Mesenchymal stem cell (in vitro differentiated cells and primary cell): ENCODE measurements around the gene ARMC3.
A peak's percentile ranks its signal among the peaks of the same experiment; 100 is the strongest.

ENCODE experiments used
- DNase-seq: peaks from one replicate; pipeline ENCODE4 v3.0.0-alpha.2; 2013
- H2AFZ ChIP-seq: one replicate; pipeline ENCODE4 v1.6.1; 2013; ENCODE audit warnings: low read depth, mild to moderate bottlenecking, control low read depth, inconsistent platforms, low read length, moderate library complexity
- H2AK5ac ChIP-seq: 2 replicates; pipeline ENCODE4 v1.6.1; 2013; ENCODE audit warnings: low read length, moderate library complexity, mild to moderate bottlenecking, inconsistent platforms; ENCODE audit not compliant: severe bottlenecking
- H2BK120ac ChIP-seq: one replicate; pipeline ENCODE4 v1.6.1; 2013; ENCODE audit warnings: low read depth, mild to moderate bottlenecking, inconsistent platforms, low read length, moderate library complexity
- H2BK12ac ChIP-seq, 2 experiments: one replicate each; pipeline ENCODE4 v1.6.1; 2013; ENCODE audit warnings: inconsistent platforms in 2 of 2, low read length in 2 of 2, mild to moderate bottlenecking in 2 of 2, moderate library complexity in 2 of 2, control low read depth in 1 of 2
- H2BK15ac ChIP-seq: one replicate; pipeline ENCODE4 v1.6.1; 2013; ENCODE audit warnings: mild to moderate bottlenecking, low read depth, inconsistent platforms; ENCODE audit not compliant: poor library complexity, severe bottlenecking
- H2BK5ac ChIP-seq: 2 replicates; pipeline ENCODE4 v1.6.1; 2013; ENCODE audit warnings: low read depth, mild to moderate bottlenecking, low read length, control low read depth, inconsistent platforms; ENCODE audit not compliant: poor library complexity, severe bottlenecking
- H3K14ac ChIP-seq, 2 experiments: one replicate each; pipeline ENCODE4 v1.6.1; 2013; ENCODE audit warnings: inconsistent platforms in 2 of 2, low read length in 2 of 2, control low read depth in 1 of 2, mild to moderate bottlenecking in 1 of 2, moderate library complexity in 1 of 2
- H3K18ac ChIP-seq, 2 experiments: one replicate each; pipeline ENCODE4 v1.6.1; 2013; ENCODE audit warnings: inconsistent platforms in 2 of 2, low read length in 2 of 2, control low read depth in 1 of 2, low read depth in 1 of 2, mild to moderate bottlenecking in 1 of 2
- H3K23ac ChIP-seq, 2 experiments: one replicate each; pipeline ENCODE4 v1.6.1; 2013; ENCODE audit warnings: inconsistent platforms in 2 of 2, low read length in 2 of 2, mild to moderate bottlenecking in 2 of 2, moderate library complexity in 2 of 2, control low read depth in 1 of 2
- H3K27ac ChIP-seq: 2 replicates; pipeline ENCODE4 v1.5.1; 2013; ENCODE audit warnings: mild to moderate bottlenecking, moderate library complexity, low read length, control low read depth, inconsistent platforms; ENCODE audit not compliant: poor library complexity, severe bottlenecking
- H3K27me3 ChIP-seq, 2 experiments: 2 replicates each; pipeline versions ENCODE4 v1.6.1 to v1.7.0; 2013; ENCODE audit warnings: low read length in 2 of 2, mild to moderate bottlenecking in 2 of 2, moderate library complexity in 2 of 2, control low read depth in 1 of 2, inconsistent platforms in 1 of 2; ENCODE audit not compliant: control insufficient read depth in 1 of 2, insufficient read depth in 1 of 2
- H3K36me3 ChIP-seq, 2 experiments: 2 replicates each; pipeline versions ENCODE4 v1.6.1 to v1.7.0; 2013; ENCODE audit warnings: low read length in 2 of 2, control low read depth in 1 of 2, inconsistent platforms in 1 of 2, low read depth in 1 of 2, mild to moderate bottlenecking in 1 of 2; ENCODE audit not compliant: insufficient read depth in 2 of 2, control insufficient read depth in 1 of 2
- H3K4ac ChIP-seq, 2 experiments: one replicate each; pipeline ENCODE4 v1.6.1; 2013; ENCODE audit warnings: inconsistent platforms in 2 of 2, low read length in 2 of 2, mild to moderate bottlenecking in 2 of 2, moderate library complexity in 2 of 2, control low read depth in 1 of 2, low read depth in 1 of 2
- H3K4me1 ChIP-seq: 2 replicates; pipeline ENCODE4 v1.6.1; 2013; ENCODE audit warnings: low read depth, low read length, control low read depth; ENCODE audit not compliant: control insufficient read depth, insufficient read depth
- H3K4me2 ChIP-seq: 2 replicates; pipeline ENCODE4 v1.6.1; 2013; ENCODE audit warnings: low read length, mild to moderate bottlenecking, inconsistent platforms; ENCODE audit not compliant: poor library complexity, severe bottlenecking
- H3K4me3 ChIP-seq, 2 experiments: 2 replicates each; pipeline versions ENCODE4 v1.5.1 to v1.7.0; 2013; ENCODE audit warnings: low read length in 2 of 2, mild to moderate bottlenecking in 2 of 2, control low read depth in 1 of 2, low read depth in 1 of 2; ENCODE audit not compliant: insufficient read depth in 1 of 2
- H3K79me1 ChIP-seq: replicated peaks from 2 replicates; pipeline ENCODE4 v1.6.1; 2013; ENCODE audit warnings: mild to moderate bottlenecking, control low read depth, low read length, inconsistent platforms; ENCODE audit not compliant: poor library complexity, severe bottlenecking
- H3K9ac ChIP-seq: 2 replicates; pipeline ENCODE4 v1.7.0; 2013; ENCODE audit warnings: mild to moderate bottlenecking, low read length, moderate library complexity
- H3K9me3 ChIP-seq: 2 replicates; pipeline ENCODE4 v1.7.0; 2013; ENCODE audit warnings: mild to moderate bottlenecking, low read length; ENCODE audit not compliant: control insufficient read depth
- H4K8ac ChIP-seq: one replicate; pipeline ENCODE4 v1.6.1; 2013; ENCODE audit warnings: inconsistent platforms, mild to moderate bottlenecking, low read length, moderate library complexity
- H4K91ac ChIP-seq: one replicate; pipeline ENCODE4 v1.6.1; 2013; ENCODE audit warnings: mild to moderate bottlenecking, low read length, inconsistent platforms
- WGBS: methylation state at CpG from one replicate; pipeline ENCODE4 v1.1.7; 2013; ENCODE audit warnings: mixed read lengths; 5-methylcytosine and 5-hydroxymethylcytosine counted together

ARMC3 gene

GRCh38 chr10:22988581-22989360 lies 60.9 kb downstream of the ARMC3 start:
- Histone ChIP-seq H3K9me3 (no peaks in the 10 kb centered on the region), H2BK15ac (no peak overlapping the region), H2BK12ac (no peak overlapping the region), H2BK120ac (no peak overlapping the region), H3K18ac (no peak overlapping the region), H4K91ac (no peak overlapping the region), H3K36me3 (no peaks in the 10 kb centered on the region), H3K23ac (no peak overlapping the region), H3K4me1 (no peaks in the 10 kb centered on the region), H3K4me2 (no peak overlapping the region), H3K4me3 (no peak overlapping the region), H4K8ac (no peak overlapping the region), H3K9ac (no peak overlapping the region), H2BK5ac (no peak overlapping the region), H3K27ac (no peak overlapping the region), H2AFZ (no peak overlapping the region), H2AK5ac (no peak overlapping the region), H3K27me3 (peaks cover 6 to 22% of the 10 kb centered on the region in 2 experiments), H3K14ac (no peak overlapping the region), H3K79me1 (no peaks in the 10 kb centered on the region), H3K4ac (no peak overlapping the region)
- 1% methylated on average over 6 of the region's 12 CpGs for WGBS
- DNase-seq: peak; percentile 65

- Histone ChIP-seq H2AFZ (no peak overlapping the region), H2AK5ac (no peak overlapping the region), H3K4me2 (no peak overlapping the region), H3K36me3 (no peaks in the 10 kb centered on the region), H2BK120ac (no peak overlapping the region), H3K23ac (no peak overlapping the region), H3K9me3 (no peaks in the 10 kb centered on the region), H3K4ac (no peak overlapping the region), H3K18ac (peak overlapping the region in 1 of 2 experiments; percentile 24), H2BK15ac (no peak overlapping the region), H4K91ac (no peak overlapping the region), H3K79me1 (no peaks in the 10 kb centered on the region), H3K4me3 (no peak overlapping the region), H3K4me1 (no peaks in the 10 kb centered on the region), H3K9ac (no peak overlapping the region), H2BK12ac (no peak overlapping the region), H4K8ac (no peak overlapping the region), H3K14ac (no peak overlapping the region), H3K27me3 (peaks cover 6 to 22% of the 10 kb centered on the region in 2 experiments), H3K27ac (no peak overlapping the region), H2BK5ac (no peak overlapping the region)
- DNase-seq: no peak
- 99% methylated on average over 4 of the region's 4 CpGs for WGBS
Observed at GRCh38 chr10:22990443-22990842, 62.6 kb downstream of the ARMC3 start.

- Histone ChIP-seq H2AFZ (no peak overlapping the region), H3K23ac (no peak overlapping the region), H3K36me3 (no peaks in the 10 kb centered on the region), H2AK5ac (no peak overlapping the region), H3K4me2 (no peak overlapping the region), H2BK15ac (no peak overlapping the region), H3K4me1 (no peaks in the 10 kb centered on the region), H3K18ac (no peak overlapping the region), H3K79me1 (no peaks in the 10 kb centered on the region), H2BK5ac (no peak overlapping the region), H3K9ac (no peak overlapping the region), H4K91ac (no peak overlapping the region), H2BK120ac (no peak overlapping the region), H3K14ac (no peak overlapping the region), H3K27ac (no peak overlapping the region), H3K9me3 (no peaks in the 10 kb centered on the region), H3K4me3 (no peak overlapping the region), H4K8ac (no peak overlapping the region), H2BK12ac (no peak overlapping the region), H3K4ac (no peak overlapping the region), H3K27me3 (peaks cover 6 to 26% of the 10 kb centered on the region in 2 experiments)
- no peak for DNase-seq
- 95% methylated on average over 3 of the region's 5 CpGs for WGBS
Observed at GRCh38 chr10:22992075-22992474, 64.2 kb downstream of the ARMC3 start.

GRCh38 chr10:22992621-22993020 lies 64.8 kb downstream of the ARMC3 start:
- Histone ChIP-seq H3K9ac (no peak overlapping the region), H4K8ac (no peak overlapping the region), H2BK12ac (no peak overlapping the region), H3K23ac (no peak overlapping the region), H3K4me1 (no peaks in the 10 kb centered on the region), H3K9me3 (no peaks in the 10 kb centered on the region), H3K14ac (no peak overlapping the region), H3K4me2 (no peak overlapping the region), H2BK5ac (no peak overlapping the region), H3K18ac (no peak overlapping the region), H3K79me1 (no peaks in the 10 kb centered on the region), H2BK15ac (no peak overlapping the region), H3K36me3 (no peaks in the 10 kb centered on the region), H2AK5ac (no peak overlapping the region), H3K27ac (no peak overlapping the region), H3K27me3 (peaks cover 6 to 26% of the 10 kb centered on the region in 2 experiments), H3K4me3 (no peak overlapping the region), H3K4ac (no peak overlapping the region), H4K91ac (no peak overlapping the region), H2AFZ (no peak overlapping the region), H2BK120ac (no peak overlapping the region)
- WGBS: 93% methylated on average over 8 of the region's 8 CpGs
- no peak for DNase-seq
